ENCODE measurements around the gene TSPAN8.
A peak's percentile ranks its signal among the peaks of the same experiment; 100 is the strongest.
"Not testable (repeated sequence)": the region's sequence is repeated elsewhere in the genome, so short reads cannot be mapped to it uniquely, and the experiment has no call there.

TSPAN8 gene

GRCh38 chr12:71157601-71158233 is at the start of gene TSPAN8:
TSS of gene TSPAN8 (minus strand) at chr12:71157999. CDS start at chr12:71157678, 321 bp downstream.
- DNase-seq, result peak in 1 of 2 experiments; percentile 44

- peak; percentile 36 to 82 for DNase-seq
These were observed 43.4 kb upstream of the TSPAN8 start for GRCh38 chr12:71201136-71201679.

DNA sequence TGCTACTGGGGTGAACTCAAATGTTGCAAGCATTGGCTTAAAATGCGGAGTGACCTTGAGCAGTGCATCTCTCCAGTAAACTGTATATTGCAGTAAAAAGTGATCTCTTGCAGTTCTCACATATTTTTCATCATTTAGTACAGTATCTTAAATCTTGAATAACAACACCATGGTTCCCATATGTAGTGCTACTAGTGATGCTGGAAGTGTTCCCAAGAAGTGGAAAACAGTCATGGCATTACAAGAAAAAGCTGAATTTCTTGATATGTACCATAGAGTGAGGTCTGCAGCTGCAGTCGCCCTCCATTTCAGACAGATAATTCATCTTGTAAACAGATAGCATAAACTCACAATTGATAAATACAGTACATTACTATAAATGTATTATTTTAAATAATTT is 42.9 kb upstream of the TSPAN8 start:
- no peak for DNase-seq

DNA sequence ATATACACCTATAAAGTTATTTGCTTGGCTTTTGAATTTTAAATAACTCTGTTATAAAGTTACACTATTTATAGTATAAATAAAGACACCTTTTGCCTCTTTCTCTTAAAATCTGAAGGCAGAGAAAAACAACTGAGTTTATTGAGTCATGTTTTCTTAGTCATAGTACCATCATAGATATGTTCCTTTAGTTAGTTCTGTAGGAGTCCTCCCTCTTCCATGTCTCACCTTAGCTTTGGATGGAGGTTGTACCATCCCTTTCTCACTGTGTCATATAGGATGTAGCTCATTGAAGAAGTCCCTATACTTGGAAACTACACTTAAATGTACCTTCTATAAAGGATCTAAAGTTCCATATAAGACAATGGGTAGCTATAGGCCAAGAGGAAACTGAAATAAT is 39.7 kb upstream of the TSPAN8 start:
- DNase-seq, result no peak

DNA sequence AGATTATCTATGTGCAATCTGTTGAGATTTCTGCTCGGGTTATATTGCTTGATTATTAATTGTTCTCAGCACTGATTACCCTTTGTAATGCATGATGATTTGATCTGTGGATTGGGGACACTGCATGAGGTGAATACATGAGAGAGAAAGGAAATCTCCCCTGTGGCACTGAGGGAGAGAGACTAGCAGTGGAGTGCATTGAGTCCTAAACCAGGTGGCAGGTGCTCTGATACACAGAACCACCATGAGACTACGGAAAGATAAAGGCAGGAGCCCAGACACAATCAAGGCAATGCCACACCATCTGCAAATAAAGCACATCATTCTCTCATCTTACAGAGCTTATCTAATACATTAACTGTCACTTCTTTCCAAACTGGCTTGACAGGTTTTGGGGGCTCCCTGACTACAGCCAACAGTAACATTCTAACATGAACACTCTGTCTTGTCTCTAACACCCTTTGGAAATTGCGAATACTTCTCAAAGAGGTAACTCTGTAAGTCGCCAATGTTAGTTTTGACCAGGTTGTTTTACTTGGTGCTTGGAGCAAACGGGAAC is 37.6 kb upstream of the TSPAN8 start:
- DNase-seq, result no peak

DNA sequence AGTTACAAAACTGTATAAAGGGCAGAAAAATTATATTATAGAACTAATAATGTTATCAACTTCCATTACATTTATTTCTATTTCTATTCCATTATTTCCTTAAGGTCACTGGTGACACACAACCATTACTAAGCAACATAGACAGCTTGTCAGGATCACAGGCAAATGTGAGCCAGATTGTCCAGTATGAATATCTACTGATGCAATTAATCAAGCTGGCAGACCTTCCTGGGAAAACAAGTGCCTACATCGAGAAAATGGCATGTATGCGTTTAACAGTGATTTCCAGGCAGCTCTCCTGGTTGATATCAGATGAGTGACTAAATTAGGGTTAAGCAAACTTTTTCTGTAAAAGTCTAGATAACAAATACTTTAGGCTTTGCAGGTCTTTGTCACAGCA is 36.9 kb upstream of the TSPAN8 start:
- DNase-seq, result peak in 1 of 2 experiments; percentile 24

- no peak for DNase-seq
These were observed 35.2 kb upstream of the TSPAN8 start for GRCh38 chr12:71193041-71193440.

DNA sequence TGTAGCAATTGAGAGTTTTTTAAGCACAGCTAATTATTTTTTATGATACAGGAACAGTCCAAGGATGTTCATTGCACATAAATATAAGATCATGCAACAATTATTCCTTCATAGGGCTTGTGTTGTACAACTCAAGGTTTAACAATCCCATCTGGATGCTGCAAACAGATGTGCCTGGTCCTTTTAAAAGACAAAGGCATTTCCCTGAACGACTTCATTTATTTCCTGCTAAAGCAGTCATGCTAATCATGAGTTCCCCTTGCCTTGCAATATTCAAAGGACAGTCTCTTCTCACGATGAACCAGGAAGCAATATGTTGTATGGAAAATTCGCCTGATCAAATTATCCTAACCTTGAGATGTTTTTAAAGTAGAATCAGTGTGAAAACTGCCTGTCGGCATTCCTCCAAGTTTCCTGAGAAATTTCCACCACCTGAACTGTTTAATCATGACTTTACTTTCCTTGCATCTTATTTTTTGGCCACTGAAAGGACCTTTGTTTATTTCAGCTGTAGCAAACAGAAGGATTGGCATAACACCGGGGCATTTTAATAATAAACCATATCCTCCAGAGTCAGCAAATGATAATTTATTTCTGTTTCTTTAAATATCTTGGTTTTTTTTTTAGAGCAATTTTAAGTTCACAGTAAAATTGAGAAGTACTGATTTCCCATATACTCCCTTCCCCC is 33.9 kb upstream of the TSPAN8 start:
- no peak for DNase-seq

GRCh38 chr12:71190822-71191221 is 33.0 kb upstream of the TSPAN8 start:
- no peak for DNase-seq

GRCh38 chr12:71187379-71187778 is 29.6 kb upstream of the TSPAN8 start:
- no peak for DNase-seq

DNA sequence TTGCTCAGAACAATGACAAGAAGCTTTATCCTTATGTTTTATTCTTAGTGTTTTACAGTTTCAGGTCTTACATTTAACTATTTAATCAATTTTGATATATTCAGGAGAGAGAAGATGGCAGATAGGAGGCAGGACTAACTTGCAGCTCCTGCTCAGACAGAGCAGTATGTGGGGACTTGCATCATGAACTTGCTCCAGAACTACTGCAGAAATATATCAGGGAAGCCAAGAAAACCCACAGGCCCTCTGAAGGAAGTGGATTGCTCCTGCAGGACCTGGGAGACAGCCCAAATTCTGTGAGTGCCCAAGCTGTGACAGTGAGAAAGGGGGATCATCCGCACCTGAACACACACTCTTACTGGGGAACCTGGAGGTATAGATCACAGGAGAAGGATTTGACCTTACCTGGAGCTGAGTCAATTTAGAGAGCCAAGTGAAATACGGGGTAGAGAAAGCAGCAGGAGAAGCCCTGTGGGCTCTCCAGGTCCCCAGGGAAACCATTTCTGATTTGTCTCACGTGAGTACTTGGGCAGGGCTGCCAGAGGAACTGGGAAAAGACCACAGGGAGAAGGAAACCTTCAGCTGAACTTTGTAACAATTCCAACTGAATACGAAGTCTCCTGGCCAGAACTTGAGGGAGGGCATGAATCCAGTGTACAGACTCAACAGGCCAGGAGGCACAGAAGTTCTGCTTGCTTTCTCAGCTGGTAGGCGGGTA is 28.9 kb upstream of the TSPAN8 start:
- DNase-seq, result no peak

DNA sequence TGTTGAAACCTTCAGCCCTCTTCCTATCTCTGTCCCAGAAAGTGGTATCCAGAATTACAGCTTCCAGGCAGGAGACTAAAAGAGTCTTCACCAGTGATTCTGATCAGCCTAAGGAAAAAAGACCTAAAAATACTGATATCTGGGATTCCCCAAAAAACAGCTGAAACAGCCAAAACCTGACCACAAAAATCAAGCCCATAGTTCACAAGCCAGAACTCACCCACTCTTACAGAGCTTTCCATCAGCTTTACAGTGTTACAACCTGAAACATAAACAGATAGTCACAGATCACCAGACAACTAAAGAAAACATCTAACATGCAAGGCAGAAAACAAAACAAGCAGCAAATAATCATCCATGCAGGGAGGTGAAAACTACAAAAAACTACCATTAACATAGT is 26.0 kb upstream of the TSPAN8 start:
- no peak for DNase-seq

DNA sequence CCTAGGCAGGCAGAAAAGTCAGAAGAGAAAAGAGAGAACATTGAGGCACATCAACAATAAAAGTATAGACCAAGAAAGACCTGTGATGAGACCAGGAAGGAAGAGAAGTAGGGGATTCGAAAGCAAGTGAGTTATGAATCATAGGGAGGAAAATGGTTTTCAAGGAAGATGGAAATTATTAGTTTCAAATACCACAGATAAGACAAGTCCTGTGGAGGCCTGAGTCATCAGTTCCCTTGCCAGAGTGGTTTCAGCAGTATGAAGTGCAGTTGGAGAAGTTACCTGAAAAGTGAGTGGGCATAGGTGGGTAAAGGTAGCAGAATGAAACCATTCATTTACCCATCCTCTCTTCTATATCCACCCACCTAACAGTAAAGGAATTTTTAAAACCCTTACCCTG is 25.2 kb upstream of the TSPAN8 start:
- DNase-seq, result no peak

- no peak for DNase-seq
These were observed 20.4 kb upstream of the TSPAN8 start for GRCh38 chr12:71178162-71178561.

- no peak for DNase-seq
These were observed 17.0 kb upstream of the TSPAN8 start for GRCh38 chr12:71174825-71175224.

DNA sequence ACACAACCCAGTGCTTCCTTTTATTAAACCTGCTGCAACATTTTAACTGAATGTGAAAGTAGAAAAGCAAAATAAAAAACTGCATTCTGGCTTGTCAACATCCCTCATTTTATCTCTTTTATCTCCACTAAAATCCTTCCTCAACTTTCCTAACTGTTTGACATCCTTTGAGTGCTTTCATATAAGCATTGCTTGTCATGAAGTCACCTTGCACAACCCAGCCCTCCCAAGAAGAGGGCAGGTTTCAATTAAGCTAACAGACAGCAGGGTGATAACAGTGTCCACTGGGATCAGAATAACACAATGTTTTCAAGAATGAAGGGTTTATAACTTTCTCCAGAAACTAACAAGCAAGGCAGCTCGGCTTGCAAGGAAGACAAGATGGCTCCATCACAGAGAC is 16.3 kb upstream of the TSPAN8 start:
- no peak for DNase-seq

DNA sequence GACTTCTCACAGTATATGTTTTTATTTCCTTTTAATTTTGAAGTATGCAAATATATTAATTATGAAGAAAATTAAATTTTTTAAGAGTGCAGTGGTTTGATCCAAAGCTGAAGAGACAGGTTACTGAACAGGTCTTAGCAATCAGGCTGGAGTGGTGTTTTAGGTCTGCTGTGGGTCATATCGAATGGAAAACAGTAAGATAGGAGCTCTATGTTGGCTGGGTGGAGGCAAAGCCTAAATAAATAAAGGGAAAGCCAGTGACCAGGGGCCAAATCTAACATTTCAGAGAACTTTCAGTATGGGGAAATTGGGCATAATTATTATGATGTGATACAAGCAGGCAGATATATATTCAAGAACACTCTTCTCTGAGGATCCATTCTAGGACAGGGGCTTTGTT is 12.7 kb upstream of the TSPAN8 start:
- no peak for DNase-seq

DNA sequence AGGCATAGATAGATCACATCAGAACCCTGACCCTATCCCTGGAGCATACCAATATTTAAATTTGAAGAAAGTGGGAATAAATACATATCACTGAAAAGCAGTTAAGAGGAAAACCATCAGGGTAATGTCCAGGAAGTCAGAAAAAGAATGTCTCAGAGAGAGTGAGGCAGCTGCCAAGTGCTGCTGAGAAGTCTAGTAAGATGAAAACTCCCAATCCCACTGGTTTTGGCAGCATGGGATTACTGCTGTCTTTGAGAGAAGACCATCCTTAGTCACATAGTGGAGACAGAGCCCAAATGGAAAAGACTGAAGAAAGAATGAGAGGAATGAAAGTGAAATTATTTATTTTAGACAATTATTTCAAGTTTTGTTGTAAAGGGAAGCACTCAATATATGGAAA is 11.5 kb upstream of the TSPAN8 start:
- no peak for DNase-seq

GRCh38 chr12:71166862-71167496 is 9.2 kb upstream of the TSPAN8 start:
- no peak for DNase-seq

DNA sequence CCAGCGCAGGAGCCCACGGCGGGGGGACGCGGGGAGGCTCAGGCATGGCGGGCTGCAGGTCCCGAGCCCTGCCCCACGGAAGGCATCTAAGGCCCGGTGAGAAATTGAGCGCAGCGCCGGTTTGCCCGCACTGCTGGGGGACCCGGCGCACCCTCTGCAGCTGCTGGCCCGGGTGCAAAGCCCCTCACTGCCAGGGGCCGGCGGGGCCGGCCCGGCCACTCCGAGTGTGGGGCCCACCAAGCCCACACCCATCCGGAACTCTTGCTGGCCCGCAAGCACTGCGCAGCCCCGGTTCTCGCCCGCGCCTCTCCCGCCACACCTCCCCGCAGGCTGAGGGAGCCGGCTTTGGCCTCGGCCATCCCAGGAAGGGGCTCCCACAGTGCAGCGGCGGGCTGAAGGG is 8.5 kb upstream of the TSPAN8 start:
- no peak for DNase-seq

DNA sequence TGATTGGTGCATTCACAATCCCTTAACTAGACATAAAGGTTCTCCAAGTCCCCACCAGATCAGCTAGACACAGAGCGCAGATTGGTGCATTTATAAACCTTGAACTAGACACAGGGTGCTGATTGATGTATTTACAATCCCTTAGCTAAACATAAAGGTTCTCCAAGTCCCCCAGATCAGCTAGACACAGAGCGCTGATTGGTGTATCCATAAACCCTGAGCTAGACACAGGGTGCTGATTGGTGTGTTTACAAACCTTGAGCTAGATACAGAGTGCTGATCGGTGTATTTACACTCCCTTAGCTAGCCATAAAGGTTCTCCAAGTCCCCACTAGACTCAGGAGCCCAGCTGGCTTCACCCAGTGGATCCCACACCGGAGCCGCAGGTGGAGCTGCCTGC is 8.0 kb upstream of the TSPAN8 start:
- not testable (repeated sequence) for DNase-seq

- no peak for DNase-seq
These were observed 6.9 kb upstream of the TSPAN8 start for GRCh38 chr12:71164568-71165197.

- no peak for DNase-seq
These were observed 6.4 kb upstream of the TSPAN8 start for GRCh38 chr12:71164166-71164565.

Data from NCI-H2081 (cell line).